Spinal cord (tissue), 10 donors: ENCODE results near the gene C16orf87. TPM values are rescaled to one million over a fixed set of nuclear protein-coding genes. Genes with fewer than 3 reads are reported as not detected.
A peak's percentile ranks its signal among the peaks of the same experiment; 100 is the strongest.

Experiments used
- DNase-seq, 6 donors: peaks; one replicate each; pipeline versions ENCODE4 v3.0.0 to v3.0.0-alpha.2; 2013 to 2015; ENCODE audit warnings: low spot score in 6 of 6, low read depth in 4 of 6
- H3K27ac ChIP-seq: one replicate; pipeline ENCODE4 v1.5.1; 2013; ENCODE audit warnings: low read depth, low read length, control low read depth
- H3K27me3 ChIP-seq: one replicate; pipeline ENCODE4 v1.6.1; 2013; ENCODE audit warnings: low read length; ENCODE audit not compliant: control insufficient read depth, insufficient read depth
- H3K36me3 ChIP-seq: one replicate; pipeline ENCODE4 v1.6.1; 2013; ENCODE audit warnings: low read length; ENCODE audit not compliant: control insufficient read depth, insufficient read depth
- H3K4me1 ChIP-seq: one replicate; pipeline ENCODE4 v1.6.1; 2013; ENCODE audit warnings: low read length; ENCODE audit not compliant: control insufficient read depth, insufficient read depth
- H3K4me3 ChIP-seq: one replicate; pipeline ENCODE4 v1.5.1; 2013; ENCODE audit warnings: low read depth, low read length, control low read depth
- H3K9me3 ChIP-seq: one replicate; pipeline ENCODE4 v1.6.1; 2013; ENCODE audit warnings: low read length; ENCODE audit not compliant: control insufficient read depth, insufficient read depth
- WGBS: methylation state at CpG from one replicate; pipeline ENCODE4 v1.1.5; 2013; ENCODE audit warnings: missing lambda C conversion rate; ENCODE audit not compliant: insufficient coverage; 5-methylcytosine and 5-hydroxymethylcytosine counted together
- polyA plus RNA-seq, 2 donors: library from polyadenylated mRNA; unstranded; fragments of 120-200 nt; gene quantifications; one replicate each; pipeline ENCODE4 v1.2.1, GENCODE V29; 2013; ENCODE audit not compliant: insufficient read length in 2 of 2
- total RNA-seq, 2 donors: library from RNA; depleted of rRNA in 1 of 2; stranded (reverse); fragments of 120-200 nt in 1 of 2; fragments of >200 nt in 1 of 2; gene quantifications; one replicate each; pipeline versions ENCODE4 v1.2.3 to v1.2.4, GENCODE V29; 2013 to 2014
- donor health status: healthy.

The C16orf87 gene
- total and polyA plus RNA-seq, 4 donors, result 15.1 to 27.5 (median 19.7) TPM

GRCh38 chr16:46765050-46765449, 65.9 kb downstream of the C16orf87 start:
- H3K4me1 ChIP-seq, result peaks cover 6% of the 10 kb centered on the region
- H3K27me3 ChIP-seq, result no peaks in the 10 kb centered on the region
- DNase-seq, result no peak
- H3K9me3 ChIP-seq, result no peaks in the 10 kb centered on the region
- H3K4me3 ChIP-seq, result no peak overlapping the region
- H3K27ac ChIP-seq, result no peak overlapping the region
- 92% methylated on average over 5 of the region's 7 CpGs for WGBS
- no peaks in the 10 kb centered on the region for H3K36me3 ChIP-seq

GRCh38 chr16:46763147-46763546, 67.8 kb downstream of the C16orf87 start:
- peaks cover 15% of the 10 kb centered on the region for H3K4me1 ChIP-seq
- H3K27ac ChIP-seq, result no peak overlapping the region
- no peaks in the 10 kb centered on the region for H3K27me3 ChIP-seq
- DNase-seq, result peak in 4 of 6 donors; percentile 20 to 67 (median 38)
- H3K4me3 ChIP-seq, result no peak overlapping the region
- H3K9me3 ChIP-seq, result no peaks in the 10 kb centered on the region
- WGBS, result 30% methylated on average over 10 of the region's 12 CpGs
- no peaks in the 10 kb centered on the region for H3K36me3 ChIP-seq

GRCh38 chr16:46762583-46762982, 68.4 kb downstream of the C16orf87 start:
- Histone ChIP-seq H3K27me3 (no peaks in the 10 kb centered on the region), H3K27ac (no peak overlapping the region), H3K4me1 (peaks cover 21% of the 10 kb centered on the region), H3K36me3 (no peaks in the 10 kb centered on the region), H3K9me3 (no peaks in the 10 kb centered on the region), H3K4me3 (no peak overlapping the region)
- DNase-seq, result no peak
- WGBS, result 74% methylated on average over 2 of the region's 3 CpGs

- Histone ChIP-seq H3K4me1 (peaks cover 26% of the 10 kb centered on the region), H3K9me3 (no peaks in the 10 kb centered on the region), H3K27me3 (no peaks in the 10 kb centered on the region), H3K36me3 (no peaks in the 10 kb centered on the region), H3K4me3 (no peak overlapping the region), H3K27ac (no peak overlapping the region)
- no peak for DNase-seq
- 40% methylated on average over 1 of the region's 5 CpGs for WGBS
These were observed 71.7 kb downstream of the C16orf87 start for GRCh38 chr16:46759309-46759708.

DNA sequence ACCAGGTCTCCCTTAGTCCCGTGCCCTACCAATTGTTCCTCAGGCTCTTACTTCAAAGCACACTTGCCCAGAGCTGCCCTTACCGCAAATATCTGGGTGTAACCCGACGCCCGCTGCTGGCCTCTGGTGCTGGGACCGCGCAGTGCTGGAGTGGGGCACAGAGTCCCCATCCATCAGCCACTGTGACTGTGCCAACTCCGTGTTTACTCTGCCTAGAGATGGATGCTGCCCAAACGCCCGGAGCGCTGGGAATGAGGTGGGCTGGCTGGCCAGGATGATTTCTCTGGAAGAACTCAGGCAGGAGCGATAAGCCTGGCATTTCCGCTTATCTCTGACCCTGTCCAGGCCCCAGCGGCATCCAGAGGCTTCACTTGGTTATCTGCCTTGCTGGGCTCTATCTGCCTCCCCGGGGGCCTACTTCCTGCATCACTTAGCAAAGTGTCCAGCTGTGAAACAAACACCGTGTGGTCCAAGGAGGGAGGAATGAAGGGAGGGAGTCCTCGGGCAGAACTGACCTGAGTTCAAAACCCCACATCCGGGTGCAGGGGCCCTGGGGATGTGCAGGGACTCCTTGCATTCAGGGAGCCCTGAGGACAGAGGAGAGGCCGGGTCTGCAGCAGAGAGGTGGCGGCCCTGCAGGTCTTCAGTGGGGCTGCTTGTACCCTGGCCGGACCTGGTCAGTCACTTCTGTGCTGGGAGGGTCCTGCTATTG, 73.5 kb downstream of the C16orf87 start:
- WGBS, result 42% methylated on average over 20 of the region's 21 CpGs
- H3K36me3 ChIP-seq, result no peaks in the 10 kb centered on the region
- peaks cover 20% of the 10 kb centered on the region for H3K4me1 ChIP-seq
- DNase-seq, result peak in 2 of 6 donors; percentile 31 to 42
- no peaks in the 10 kb centered on the region for H3K27me3 ChIP-seq
- H3K27ac ChIP-seq, result no peak overlapping the region
- H3K4me3 ChIP-seq, result no peak overlapping the region
- H3K9me3 ChIP-seq, result no peaks in the 10 kb centered on the region

DNA sequence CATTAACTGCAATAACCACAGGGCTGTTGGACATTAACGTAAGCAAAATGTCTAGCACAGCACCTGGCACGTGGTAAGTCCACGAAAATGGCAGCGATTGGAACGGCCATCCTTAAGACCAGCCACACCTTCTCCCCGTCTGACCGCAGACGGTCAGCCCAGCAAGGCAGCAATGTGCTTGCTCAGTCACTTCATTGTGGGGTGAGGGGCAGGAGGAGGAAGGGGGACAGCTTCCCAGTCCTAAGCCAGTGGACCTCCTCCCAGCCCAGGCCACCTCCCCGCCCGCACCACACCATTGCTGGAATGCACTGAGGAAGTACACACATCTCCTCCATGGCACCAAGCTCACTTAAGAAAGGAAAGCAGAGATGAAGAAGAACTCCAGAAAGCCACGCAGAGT, 74.2 kb downstream of the C16orf87 start:
- WGBS, result 86% methylated on average over 7 of the region's 11 CpGs

GRCh38 chr16:46753015-46753414, 78.0 kb downstream of the C16orf87 start:
- Histone ChIP-seq H3K4me1 (peaks cover 17% of the 10 kb centered on the region), H3K4me3 (no peak overlapping the region), H3K9me3 (no peaks in the 10 kb centered on the region), H3K36me3 (no peaks in the 10 kb centered on the region), H3K27ac (no peak overlapping the region), H3K27me3 (no peaks in the 10 kb centered on the region)
- no peak for DNase-seq
- no CpG with 5 or more reads among the region's 5 CpGs for WGBS

More for the DNA sequence above, 74.2 kb downstream of the C16orf87 start:
- H3K27me3 ChIP-seq, result no peaks in the 10 kb centered on the region
- H3K9me3 ChIP-seq, result no peaks in the 10 kb centered on the region
- DNase-seq, result no peak
- H3K27ac ChIP-seq, result no peak overlapping the region
- H3K36me3 ChIP-seq, result no peaks in the 10 kb centered on the region
- peaks cover 20% of the 10 kb centered on the region for H3K4me1 ChIP-seq
- no peak overlapping the region for H3K4me3 ChIP-seq

- H3K9me3 ChIP-seq, result no peaks in the 10 kb centered on the region
- peaks cover 12% of the 10 kb centered on the region for H3K4me1 ChIP-seq
- H3K27me3 ChIP-seq, result no peaks in the 10 kb centered on the region
- peaks cover 3% of the 10 kb centered on the region for H3K36me3 ChIP-seq
- DNase-seq, result no peak
- H3K4me3 ChIP-seq, result no peak overlapping the region
- 93% methylated on average over 7 of the region's 7 CpGs for WGBS
- H3K27ac ChIP-seq, result no peak overlapping the region
These were observed 79.6 kb downstream of the C16orf87 start for GRCh38 chr16:46751381-46751780.

- Histone ChIP-seq H3K27me3 (no peaks in the 10 kb centered on the region), H3K36me3 (peaks cover 3% of the 10 kb centered on the region), H3K27ac (no peak overlapping the region), H3K9me3 (no peaks in the 10 kb centered on the region), H3K4me3 (no peak overlapping the region), H3K4me1 (peaks cover 12% of the 10 kb centered on the region)
- whole genome bisulfite sequencing, result 72% methylated on average over 19 of the region's 20 CpGs
- no peak for DNase-seq
These were observed 81.9 kb downstream of the C16orf87 start for GRCh38 chr16:46748775-46749705.
